HepG2 (cell line): ENCODE results near the gene MON1A.

ENCODE experiments used
- CAMTA2 ChIP-seq: sonication (generic); formaldehyde crosslinking; IDR thresholded peaks from 2 replicates; pipeline ENCODE4 v1.4.0; 2020; ENCODE audit warnings: mild to moderate bottlenecking, missing genetic modification reagents, borderline replicate concordance
- HNRNPK ChIP-seq: fragments of 200-400 bp; formaldehyde crosslinking; IDR thresholded peaks from 2 replicates; pipeline ENCODE4 v1.6.1; 2018; ENCODE audit warnings: low read length, low read depth, moderate library complexity, mild to moderate bottlenecking; ENCODE audit not compliant: poor library complexity, severe bottlenecking
- HOXA3 ChIP-seq: sonication (generic); formaldehyde crosslinking; IDR thresholded peaks from 2 replicates; pipeline ENCODE4 v1.5.0; 2020; ENCODE audit warnings: missing genetic modification reagents
- POLR2A ChIP-seq, 2 experiments: IDR thresholded peaks; 2 replicates each; pipeline ENCODE4 v1.6.1; 2011; ENCODE audit warnings: low read depth in 2 of 2, low read length in 2 of 2, mild to moderate bottlenecking in 1 of 2, moderate library complexity in 1 of 2; ENCODE audit not compliant: insufficient read depth in 1 of 2
- POLR2AphosphoS5 ChIP-seq: IDR thresholded peaks from 2 replicates; pipeline ENCODE4 v1.6.1; 2012; ENCODE audit warnings: low read depth, low read length
- RXRA ChIP-seq: sonication (generic); formaldehyde crosslinking; IDR thresholded peaks from 2 replicates; pipeline ENCODE4 v1.5.1; 2020; ENCODE audit warnings: missing genetic modification reagents
- SOX6 ChIP-seq, 2 experiments: fragments of 450-650 bp in 1 of 2; sonication (generic) in 1 of 2; formaldehyde crosslinking in 1 of 2; IDR thresholded peaks; 2 replicates each; pipeline versions ENCODE4 v1.4.0 to v1.6.1; 2017 to 2020; ENCODE audit warnings: antibody characterized with exemption in 1 of 2, mild to moderate bottlenecking in 1 of 2, missing genetic modification reagents in 1 of 2
- STAT5B ChIP-seq: sonication (generic); formaldehyde crosslinking; IDR thresholded peaks from 2 replicates; pipeline ENCODE4 v1.4.0; 2020; ENCODE audit warnings: missing genetic modification reagents
- ZBTB2 ChIP-seq: sonication (generic); formaldehyde crosslinking; IDR thresholded peaks from 2 replicates; pipeline ENCODE4 v1.8.0; 2022; ENCODE audit warnings: low read depth, missing genetic modification reagents
- ZHX1 ChIP-seq: sonication (generic); formaldehyde crosslinking; IDR thresholded peaks from 2 replicates; pipeline ENCODE4 v1.8.1; 2022; ENCODE audit warnings: low read depth, mild to moderate bottlenecking, missing genetic modification reagents
- ZKSCAN8 ChIP-seq: IDR thresholded peaks from 2 replicates; pipeline ENCODE4 v1.6.1; 2016; ENCODE audit warnings: borderline replicate concordance, missing genetic modification reagents, missing compliant biosample characterization
- ZNF24 ChIP-seq: fragments of 450-650 bp; IDR thresholded peaks from 2 replicates; pipeline ENCODE4 v1.6.1; 2017; ENCODE audit warnings: antibody characterized with exemption, mild to moderate bottlenecking
- ZNF550 ChIP-seq: sonication (generic); formaldehyde crosslinking; IDR thresholded peaks from 2 replicates; pipeline ENCODE4 v1.4.0; 2020; ENCODE audit warnings: mild to moderate bottlenecking, missing genetic modification reagents, borderline replicate concordance
- ZNF737 ChIP-seq: sonication (generic); formaldehyde crosslinking; IDR thresholded peaks from 2 replicates; pipeline ENCODE4 v1.5.0; 2020; ENCODE audit warnings: missing genetic modification reagents, mild to moderate bottlenecking, borderline replicate concordance

DNA sequence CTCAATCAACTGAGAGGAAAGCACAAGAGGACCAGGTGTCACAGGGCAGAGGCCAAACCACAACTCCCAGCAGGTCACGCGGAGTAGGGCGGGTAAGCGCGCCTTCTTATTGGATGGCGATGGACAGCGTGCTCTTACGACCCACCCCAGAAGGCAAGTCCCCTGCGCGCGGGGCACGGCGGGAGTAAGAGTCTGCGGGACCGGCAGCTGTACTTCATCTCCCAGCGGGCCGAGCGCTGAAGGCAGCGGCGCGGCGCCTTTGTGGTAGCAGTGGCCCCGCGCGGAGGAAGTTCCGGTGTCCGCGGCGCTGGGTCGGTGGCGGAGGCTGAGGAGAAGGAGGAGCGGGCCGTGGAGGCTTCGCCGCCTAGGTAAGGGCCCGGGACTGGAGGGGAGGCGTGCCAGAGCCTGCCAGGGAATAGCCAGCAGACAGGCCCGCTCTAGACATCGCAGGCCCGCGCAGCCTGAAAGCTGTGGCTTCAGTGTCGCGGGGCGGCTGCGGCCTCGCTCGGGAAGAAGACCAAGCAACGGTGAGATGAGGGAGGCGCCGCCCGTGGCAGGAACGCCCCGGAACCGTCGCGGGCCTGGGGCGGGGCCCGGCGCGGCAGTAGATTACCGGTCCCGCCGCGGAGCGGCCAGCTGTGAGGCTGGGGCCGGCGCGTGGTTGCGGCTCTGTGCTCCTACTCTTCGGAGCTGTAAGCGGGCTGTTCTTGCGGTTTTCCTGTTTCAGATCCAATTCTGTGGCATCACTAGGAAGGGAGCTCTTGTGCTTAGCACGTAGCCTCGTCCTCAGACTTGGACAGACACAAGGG, 10.5 kb upstream of the MON1A start, which contains the start of gene RBM6:
- TF ChIP-seq CAMTA2 (CRISPR knock-in tag) (peak; percentile 65; the same call in 1 of the 2 replicates), ZHX1 (0 out of 2 replicates have a peak, but pooled peaks have one; percentile 52), ZNF550 (no peak), POLR2A (IDR thresholded peaks at IDR 0.05; ENCODE audit: insufficient read depth in 1 of 2, low read depth in 2 of 2, low read length in 2 of 2) (peak; percentile 90 to 93), ZNF24 (no peak), ZBTB2 (CRISPR knock-in tag) (peak; percentile 97), ZKSCAN8 (CRISPR knock-in tag) (peak; percentile 58; the same call in 1 of the 2 replicates), ZNF737 (CRISPR knock-in tag) (no peak), HOXA3 (CRISPR knock-in tag) (peak; percentile 94), HNRNPK (peak; percentile 44), STAT5B (CRISPR knock-in tag) (no peak), POLR2AphosphoS5 (peak; percentile 80), SOX6 (IDR thresholded peaks at IDR 0.05) (no peak), SOX6 (CRISPR knock-in tag; IDR thresholded peaks at IDR 0.05) (peak; percentile 80), RXRA (CRISPR knock-in tag) (peak; percentile 85)
